H1 (cell line): ENCODE data around the gene BNC2. TPM values are rescaled to one million over a fixed set of nuclear protein-coding genes. Genes with fewer than 3 reads are reported as not detected.

Experiments
- CTCF ChIA-PET: fragments of 300-600 bp; sonication (Branson Sonifier 250); formaldehyde crosslinking; loops from one replicate; lab custom pipeline; 2021; ENCODE audit not compliant: partially characterized antibody; lab: Charles Lee
- POLR2A ChIA-PET: fragments of 300-600 bp; sonication (Branson Sonifier 250); formaldehyde crosslinking; loops from one replicate; lab custom pipeline; 2021; ENCODE audit warnings: inconsistent platforms; ENCODE audit not compliant: partially characterized antibody; lab: Charles Lee
- DNase-seq, 2 experiments: peaks; one replicate each; pipeline versions ENCODE4 v3.0.0 to v3.0.0-alpha.2; 2010 to 2022; ENCODE audit warnings: low spot score in 2 of 2, low read depth in 1 of 2, mixed read lengths in 1 of 2
- FAIRE-seq: peaks from 2 replicates; lab custom pipeline; 2011; peaks lifted over from hg19 to GRCh38; lab: Jason Lieb, UNC
- H2AFZ ChIP-seq: 2 replicates; pipeline ENCODE4 v1.8.1; 2012; ENCODE audit warnings: low read length, inconsistent platforms
- H2AK5ac ChIP-seq: 2 replicates; pipeline ENCODE4 v1.6.1; 2013; ENCODE audit warnings: low read depth, low read length
- H2BK120ac ChIP-seq: replicated peaks from 2 replicates; pipeline ENCODE3; 2013; ENCODE audit warnings: low read depth, low read length, inconsistent platforms
- H2BK12ac ChIP-seq: 2 replicates; pipeline ENCODE4 v1.6.1; 2013; ENCODE audit warnings: low read depth, low read length
- H2BK15ac ChIP-seq: 2 replicates; pipeline ENCODE4 v1.6.1; 2013; ENCODE audit warnings: low read length
- H2BK20ac ChIP-seq: 2 replicates; pipeline ENCODE4 v1.6.1; 2013; ENCODE audit warnings: low read length
- H2BK5ac ChIP-seq: 2 replicates; pipeline ENCODE4 v1.6.1; 2013; ENCODE audit warnings: low read depth, low read length
- H3K14ac ChIP-seq: 2 replicates; pipeline ENCODE4 v1.6.1; 2013; ENCODE audit warnings: inconsistent platforms; ENCODE audit not compliant: insufficient read length
- H3K18ac ChIP-seq: 2 replicates; pipeline ENCODE4 v1.6.1; 2013; ENCODE audit warnings: low read length; ENCODE audit errors: extremely low read depth
- H3K23ac ChIP-seq: 2 replicates; pipeline ENCODE4 v1.6.1; 2013; ENCODE audit warnings: inconsistent platforms; ENCODE audit not compliant: insufficient read length
- H3K23me2 ChIP-seq: 2 replicates; pipeline ENCODE4 v1.6.1; 2013; ENCODE audit warnings: low read depth, low read length
- H3K27ac ChIP-seq: 2 replicates; pipeline ENCODE4 v1.6.1; 2011; ENCODE audit warnings: low read depth, low read length, inconsistent platforms
- H3K27me3 ChIP-seq, 4 experiments: replicated peaks in 1 of 4; 1 replicate in 1 of 4; 2 replicates in 3 of 4; pipeline versions ENCODE4 v1.6.1 to v1.8.1; 2011 to 2013; ENCODE audit warnings: low read length in 3 of 4, mild to moderate bottlenecking in 3 of 4, inconsistent platforms in 2 of 4, mixed read lengths in 2 of 4, moderate library complexity in 1 of 4; ENCODE audit not compliant: control insufficient read depth in 3 of 4, insufficient read depth in 3 of 4; ENCODE audit errors: extremely low read depth in 1 of 4
- H3K36me3 ChIP-seq, 4 experiments: 2 replicates each; pipeline versions ENCODE4 v1.6.1 to v1.8.1; 2011 to 2013; ENCODE audit warnings: mild to moderate bottlenecking in 4 of 4, low read length in 3 of 4, moderate library complexity in 2 of 4, control low read depth in 1 of 4, inconsistent platforms in 1 of 4; ENCODE audit not compliant: insufficient read depth in 4 of 4, control insufficient read depth in 2 of 4
- H3K4ac ChIP-seq: replicated peaks from 2 replicates; pipeline ENCODE3; 2013; ENCODE audit warnings: low read length, low read depth, mixed read lengths, inconsistent platforms; ENCODE audit not compliant: insufficient read length
- H3K4me1 ChIP-seq, 4 experiments: replicated peaks in 1 of 4; 1 replicate in 1 of 4; 2 replicates in 3 of 4; pipeline versions ENCODE4 v1.6.1 to v1.8.1; 2011 to 2013; ENCODE audit warnings: low read length in 3 of 4, inconsistent platforms in 2 of 4, mixed read lengths in 1 of 4; ENCODE audit not compliant: insufficient read depth in 4 of 4, control insufficient read depth in 3 of 4
- H3K4me2 ChIP-seq, 2 experiments: 2 replicates each; pipeline versions ENCODE4 v1.6.1 to v1.8.1; 2011 to 2013; ENCODE audit warnings: low read depth in 2 of 2, low read length in 2 of 2, control low read depth in 1 of 2, inconsistent platforms in 1 of 2, mild to moderate bottlenecking in 1 of 2; ENCODE audit not compliant: insufficient read depth in 1 of 2
- H3K4me3 ChIP-seq, 4 experiments: fragments of 200-600, 300-600 bp in 1 of 4; sonication (generic), shearing (Covaris generic), sonication (Bioruptor Twin) in 1 of 4; 2 replicates each; pipeline versions ENCODE4 v1.5.1 to v1.8.1; 2011 to 2016; ENCODE audit warnings: low read length in 4 of 4, low read depth in 3 of 4, control low read depth in 2 of 4, inconsistent platforms in 2 of 4, mild to moderate bottlenecking in 2 of 4, mixed read lengths in 1 of 4, moderate library complexity in 1 of 4; ENCODE audit not compliant: insufficient read depth in 2 of 4; ENCODE audit errors: extremely low read depth in 1 of 4
- H3K56ac ChIP-seq: replicated peaks from 2 replicates; pipeline ENCODE3; 2013; ENCODE audit warnings: low read depth, mild to moderate bottlenecking, mixed read lengths, low read length, inconsistent platforms; ENCODE audit not compliant: insufficient read length
- H3K79me1 ChIP-seq: 2 replicates; pipeline ENCODE4 v1.6.1; 2013; ENCODE audit warnings: low read depth, low read length, control low read depth
- H3K79me2 ChIP-seq, 2 experiments: 2 replicates each; pipeline versions ENCODE4 v1.6.1 to v1.8.1; 2012 to 2013; ENCODE audit warnings: low read length in 2 of 2, mild to moderate bottlenecking in 2 of 2, inconsistent platforms in 1 of 2; ENCODE audit not compliant: insufficient read depth in 2 of 2, control insufficient read depth in 1 of 2
- H3K9ac ChIP-seq, 4 experiments: replicated peaks in 1 of 4; 1 replicate in 1 of 4; 2 replicates in 3 of 4; pipeline versions ENCODE4 v1.6.1 to v1.8.1; 2011 to 2013; ENCODE audit warnings: low read depth in 3 of 4, low read length in 3 of 4, control low read depth in 2 of 4, mild to moderate bottlenecking in 2 of 4, moderate library complexity in 2 of 4, inconsistent platforms in 1 of 4; ENCODE audit errors: extremely low read depth in 1 of 4
- H3K9me3 ChIP-seq, 2 experiments: 2 replicates each; pipeline versions ENCODE4 v1.6.1 to v1.8.1; 2012 to 2013; ENCODE audit warnings: mild to moderate bottlenecking in 2 of 2, moderate library complexity in 2 of 2, control low read depth in 1 of 2, inconsistent platforms in 1 of 2, low read depth in 1 of 2, low read length in 1 of 2, mixed read lengths in 1 of 2; ENCODE audit not compliant: insufficient read depth in 2 of 2
- H4K20me1 ChIP-seq, 2 experiments: replicated peaks in 1 of 2; 2 replicates each; pipeline versions ENCODE3 to v1.8.1; 2011 to 2013; ENCODE audit warnings: inconsistent platforms in 2 of 2, low read length in 2 of 2, mild to moderate bottlenecking in 1 of 2; ENCODE audit not compliant: insufficient read depth in 2 of 2, control insufficient read depth in 1 of 2
- H4K5ac ChIP-seq: 2 replicates; pipeline ENCODE4 v1.6.1; 2013; ENCODE audit warnings: low read length, low read depth, mixed read lengths, inconsistent platforms; ENCODE audit not compliant: insufficient read length
- H4K8ac ChIP-seq: 2 replicates; pipeline ENCODE4 v1.8.0; 2013; ENCODE audit warnings: mild to moderate bottlenecking, moderate library complexity, low read length, inconsistent platforms; ENCODE audit not compliant: insufficient read depth; ENCODE audit errors: extremely low read depth
- H4K91ac ChIP-seq: replicated peaks from 2 replicates; pipeline ENCODE3; 2013; ENCODE audit warnings: low read length, mixed read lengths, inconsistent platforms; ENCODE audit not compliant: insufficient read length
- CBX8 ChIP-seq: fragments of 300-800, 300-1000 bp; sonication (generic); IDR thresholded peaks from 2 replicates; pipeline ENCODE4 v1.7.1; 2016; ENCODE audit warnings: low read depth, low read length, borderline replicate concordance
- CHD2 ChIP-seq: IDR thresholded peaks from 2 replicates; pipeline ENCODE4 v1.6.1; 2012; ENCODE audit warnings: low read length, improper control_type of control experiment
- CTBP2 ChIP-seq: IDR thresholded peaks from 2 replicates; pipeline ENCODE4 v1.7.0; 2011; ENCODE audit warnings: borderline replicate concordance, mild to moderate bottlenecking, moderate library complexity, mixed read lengths, low read length; ENCODE audit not compliant: insufficient read depth, insufficient read length
- E2F6 ChIP-seq: IDR thresholded peaks from 2 replicates; pipeline ENCODE4 v1.6.1; 2012; ENCODE audit warnings: inconsistent platforms
- JUN ChIP-seq: IDR thresholded peaks from 2 replicates; pipeline ENCODE4 v1.6.1; 2011; ENCODE audit warnings: low read depth, mild to moderate bottlenecking, improper control_type of control experiment, low read length
- JUND ChIP-seq: IDR thresholded peaks from 2 replicates; pipeline ENCODE4 v1.6.1; 2011; ENCODE audit warnings: mild to moderate bottlenecking, improper control_type of control experiment, low read length
- MAFK ChIP-seq: IDR thresholded peaks from 2 replicates; pipeline ENCODE4 v1.6.1; 2012; ENCODE audit warnings: low read depth, mild to moderate bottlenecking, improper control_type of control experiment, low read length
- NANOG ChIP-seq: IDR thresholded peaks from 2 replicates; pipeline ENCODE4 v1.6.1; 2011; ENCODE audit warnings: low read length, low read depth, mild to moderate bottlenecking, inconsistent platforms; ENCODE audit not compliant: insufficient read depth, poor library complexity, severe bottlenecking
- POLR2AphosphoS5 ChIP-seq: IDR thresholded peaks from 2 replicates; pipeline ENCODE4 v1.6.1; 2011; ENCODE audit warnings: low read depth, low read length
- SP1 ChIP-seq: IDR thresholded peaks from 2 replicates; pipeline ENCODE4 v1.6.1; 2011; ENCODE audit warnings: low read depth, low read length
- SP2 ChIP-seq: IDR thresholded peaks from 2 replicates; pipeline ENCODE4 v1.6.1; 2012; ENCODE audit warnings: mild to moderate bottlenecking, low read length, inconsistent platforms
- ZNF274 ChIP-seq: IDR thresholded peaks from 2 replicates; pipeline ENCODE4 v1.7.0; 2012; ENCODE audit warnings: low read length, borderline replicate concordance; ENCODE audit errors: extremely low read depth
- WGBS, 2 experiments: shearing (Covaris generic) in 1 of 2; methylation state at CpG; one replicate each; pipeline versions ENCODE4 v1.1.6 to v1.1.7; 2013 to 2015; ENCODE audit warnings: low lambda C conversion rate in 2 of 2, mixed read lengths in 2 of 2, inconsistent platforms in 1 of 2, low coverage in 1 of 2, missing lambda C conversion rate in 1 of 2; ENCODE audit not compliant: insufficient replicate concordance in 2 of 2, insufficient coverage in 1 of 2, insufficient read length in 1 of 2; ENCODE audit errors: extremely low coverage in 1 of 2, missing lambda C conversion rate in 1 of 2; 5-methylcytosine and 5-hydroxymethylcytosine counted together
- polyA plus RNA-seq, 7 experiments: library from polyadenylated mRNA; depleted of rRNA in 3 of 7; stranded (reverse) in 5 of 7; unstranded in 2 of 7; fragments of >200 nt in 5 of 7; fragments of 200-250 nt in 2 of 7; gene quantifications; 1 replicate in 5 of 7; 2 replicates in 1 of 7; 4 replicates in 1 of 7; pipeline versions ENCODE4 v1.2.1 to v1.2.3, GENCODE V29; 2011 to 2013; ENCODE audit warnings: missing spikeins in 2 of 7, mixed read lengths in 2 of 7
- total RNA-seq: library from RNA; stranded (reverse); fragmentation: NEBNext Ultra II Directional; extraction: Animal tissue kit (Norgen Biotek cat#: 25700); gene quantifications from 2 replicates; pipeline ENCODE4 v1.2.1, GENCODE V29; 2021

Gene BNC2
- total and polyA plus RNA-seq, 2 of the 8 experiments (the other 6 are each of a cell fraction or from before 2014, with no cell fraction given), result 16.0 to 26.8 TPM

DNA sequence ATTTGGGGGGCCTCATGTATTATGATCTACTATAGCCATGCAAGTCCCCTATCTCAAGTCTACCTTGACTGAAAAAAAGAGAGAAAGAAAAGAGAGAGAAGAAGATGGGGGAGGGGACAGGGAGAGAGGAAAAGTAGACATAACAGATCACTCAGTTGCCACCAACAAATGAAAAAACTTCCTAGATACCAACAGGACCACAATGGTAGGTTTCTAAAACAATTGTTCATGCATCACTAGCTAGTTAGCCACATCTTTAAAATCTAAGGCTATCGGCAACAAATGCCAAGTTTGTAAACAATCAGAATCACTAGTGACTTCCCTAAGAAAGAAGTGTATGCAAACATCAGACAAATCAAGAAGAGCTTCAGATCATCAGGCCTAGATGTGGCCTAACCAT lies 328.2 kb downstream of the BNC2 start:
- no peaks in the 10 kb centered on the region for H3K79me1 ChIP-seq
- no peak for DNase-seq
- no peak overlapping the region for H2BK120ac ChIP-seq
- H3K27me3 ChIP-seq, result no peaks in the 10 kb centered on the region
- no peak overlapping the region for H4K8ac ChIP-seq
- no peak overlapping the region for H3K56ac ChIP-seq
- H3K9me3 ChIP-seq, result no peaks in the 10 kb centered on the region
- no peak overlapping the region for H2AK5ac ChIP-seq
- no peaks in the 10 kb centered on the region for H4K20me1 ChIP-seq
- H3K4me2 ChIP-seq, result no peak overlapping the region
- H4K91ac ChIP-seq, result no peak overlapping the region
- ChIA-PET CTCF (interaction anchor here (0.6 to 1.1 kb wide), 2 partner anchors 45 to 58 kb away, joined by 3 read pairs; no protein-coding TSS in a partner anchor), POLR2A (no interaction called here)
- no peaks in the 10 kb centered on the region for H3K23me2 ChIP-seq
- WGBS, 2 experiments, result 96% methylated on average over 1 of the region's 1 CpG; no CpG with 5 or more reads in 1 of the 2 experiments
- H3K36me3 ChIP-seq, result no peaks in the 10 kb centered on the region
- no peaks in the 10 kb centered on the region; a peak in 1 of 4 replicates for H3K79me2 ChIP-seq
- H2BK15ac ChIP-seq, result no peak overlapping the region
- H3K14ac ChIP-seq, result no peak overlapping the region
- H3K4ac ChIP-seq, result no peak overlapping the region
- no peak overlapping the region for H4K5ac ChIP-seq
- H2AFZ ChIP-seq, result no peak overlapping the region
- H2BK12ac ChIP-seq, result no peak overlapping the region
- H2BK5ac ChIP-seq, result no peak overlapping the region
- H2BK20ac ChIP-seq, result no peak overlapping the region
- no peak overlapping the region for H3K9ac ChIP-seq
- FAIRE-seq, result no peak
- peaks cover 0 to 9% (median 3%) of the 10 kb centered on the region in 4 experiments; a peak in 2 of 7 replicates for H3K4me1 ChIP-seq
- no peak overlapping the region for H3K27ac ChIP-seq
- H3K4me3 ChIP-seq, result no peak overlapping the region
- no peak overlapping the region for H3K23ac ChIP-seq
- no peak overlapping the region for H3K18ac ChIP-seq
- TF ChIP-seq SP1 (no peak), CBX8 (no peak), SP2 (no peak), JUND (no peak), E2F6 (no peak), POLR2AphosphoS5 (no peak), CHD2 (no peak), MAFK (no peak), ZNF274 (no peak), CTBP2 (no peak), JUN (no peak), NANOG (no peak)
